HEK293 (cell line): ENCODE results near the gene CTF1.

ENCODE experiments used
- GLIS2 ChIP-seq: fragments of 450-650 bp; formaldehyde crosslinking; IDR thresholded peaks from 2 replicates; pipeline ENCODE4 v1.5.1; 2016; ENCODE audit warnings: missing biosample characterization, missing genetic modification characterization
- KLF10 ChIP-seq: fragments of 450-650 bp; IDR thresholded peaks from 2 replicates; pipeline ENCODE4 v1.5.1; 2018; ENCODE audit warnings: missing biosample characterization, mild to moderate bottlenecking, missing genetic modification characterization
- KLF16 ChIP-seq: fragments of 450-650 bp; formaldehyde crosslinking; IDR thresholded peaks from 2 replicates; pipeline ENCODE4 v1.5.1; 2017; ENCODE audit warnings: missing biosample characterization, missing genetic modification characterization
- SETDB1 ChIP-seq: IDR thresholded peaks from one replicate; pipeline ENCODE4 v1.6.1; 2017; ENCODE audit warnings: mild to moderate bottlenecking, low read length, moderate library complexity, mixed read lengths; ENCODE audit not compliant: insufficient read length
- ZBTB48 ChIP-seq: fragments of 450-650 bp; formaldehyde crosslinking; IDR thresholded peaks from 2 replicates; pipeline ENCODE4 v1.5.1; 2016; ENCODE audit warnings: missing biosample characterization, missing genetic modification characterization
- ZFP37 ChIP-seq: fragments of 450-650 bp; formaldehyde crosslinking; IDR thresholded peaks from 2 replicates; pipeline ENCODE4 v1.5.1; 2016; ENCODE audit warnings: missing biosample characterization, missing genetic modification characterization
- ZNF146 ChIP-seq: fragments of 450-650 bp; formaldehyde crosslinking; IDR thresholded peaks from 2 replicates; pipeline ENCODE4 v1.5.1; 2016; ENCODE audit warnings: missing biosample characterization, missing genetic modification characterization
- ZNF2 ChIP-seq: fragments of 450-650 bp; formaldehyde crosslinking; IDR thresholded peaks from 2 replicates; pipeline ENCODE4 v1.5.1; 2016; ENCODE audit warnings: missing biosample characterization, missing genetic modification characterization
- ZNF416 ChIP-seq: fragments of 450-650 bp; formaldehyde crosslinking; IDR thresholded peaks from 2 replicates; pipeline ENCODE4 v1.5.1; 2016; ENCODE audit warnings: missing biosample characterization, missing genetic modification characterization
- ZNF433 ChIP-seq: fragments of 450-650 bp; formaldehyde crosslinking; IDR thresholded peaks from 2 replicates; pipeline ENCODE4 v1.5.1; 2016; ENCODE audit warnings: missing biosample characterization, missing genetic modification characterization, low read depth
- ZNF514 ChIP-seq: fragments of 450-650 bp; formaldehyde crosslinking; IDR thresholded peaks from 2 replicates; pipeline ENCODE4 v1.5.1; 2016; ENCODE audit warnings: missing biosample characterization, missing genetic modification characterization
- ZNF529 ChIP-seq: fragments of 450-650 bp; formaldehyde crosslinking; IDR thresholded peaks from 2 replicates; pipeline ENCODE4 v1.5.1; 2017; ENCODE audit warnings: missing genetic modification characterization, missing biosample characterization; ENCODE audit not compliant: insufficient replicate concordance
- ZNF530 ChIP-seq: fragments of 450-650 bp; formaldehyde crosslinking; IDR thresholded peaks from 2 replicates; pipeline ENCODE4 v1.5.1; 2016; ENCODE audit warnings: low read depth, missing biosample characterization, missing genetic modification characterization
- ZNF555 ChIP-seq: fragments of 450-650 bp; formaldehyde crosslinking; conservative IDR thresholded peaks from 2 replicates; pipeline ENCODE4 v1.5.1; 2017; ENCODE audit warnings: missing biosample characterization, mild to moderate bottlenecking, missing genetic modification characterization, inconsistent platforms
- ZNF571 ChIP-seq: fragments of 450-650 bp; formaldehyde crosslinking; IDR thresholded peaks from 2 replicates; pipeline ENCODE4 v1.5.0; 2017; ENCODE audit warnings: missing biosample characterization, missing genetic modification characterization
- ZNF610 ChIP-seq: fragments of 450-650 bp; formaldehyde crosslinking; IDR thresholded peaks from 2 replicates; pipeline ENCODE4 v1.5.1; 2016; ENCODE audit warnings: missing biosample characterization, missing genetic modification characterization, borderline replicate concordance
- ZNF621 ChIP-seq: fragments of 450-650 bp; formaldehyde crosslinking; IDR thresholded peaks from 2 replicates; pipeline ENCODE4 v1.5.1; 2017; ENCODE audit warnings: missing biosample characterization, missing genetic modification characterization
- ZNF623 ChIP-seq: fragments of 450-650 bp; formaldehyde crosslinking; IDR thresholded peaks from 2 replicates; pipeline ENCODE4 v1.5.1; 2016; ENCODE audit warnings: missing biosample characterization, missing genetic modification characterization
- TF ChIP-seq, protein P1 (sequence below): fragments of 450-650 bp; formaldehyde crosslinking; IDR thresholded peaks from 2 replicates; pipeline ENCODE4 v1.5.1; 2016; ENCODE audit warnings: missing biosample characterization, missing genetic modification characterization
- TF ChIP-seq, protein P2 (sequence below): fragments of 450-650 bp; formaldehyde crosslinking; optimal IDR thresholded peaks from 2 replicates; pipeline ENCODE3; 2016; ENCODE audit warnings: missing biosample characterization, mild to moderate bottlenecking, missing genetic modification characterization
- TF ChIP-seq, protein P3 (sequence below): fragments of 450-650 bp; formaldehyde crosslinking; IDR thresholded peaks from 2 replicates; pipeline ENCODE4 v1.5.1; 2017; ENCODE audit warnings: missing biosample characterization, mild to moderate bottlenecking, missing genetic modification characterization, moderate library complexity
- TF ChIP-seq, protein P4 (sequence below): fragments of 450-650 bp; formaldehyde crosslinking; conservative IDR thresholded peaks from 2 replicates; pipeline ENCODE4 v1.5.1; 2016; ENCODE audit warnings: low read depth, missing biosample characterization, missing genetic modification characterization
- TF ChIP-seq, protein P5 (sequence below): sonication (generic); formaldehyde crosslinking; IDR thresholded peaks from 2 replicates; pipeline ENCODE4 v1.8.1; 2022; ENCODE audit warnings: mild to moderate bottlenecking, moderate library complexity, missing genetic modification reagents
- TF ChIP-seq, protein P6 (sequence below): fragments of 450-650 bp; formaldehyde crosslinking; IDR thresholded peaks from 2 replicates; pipeline ENCODE4 v1.5.1; 2016; ENCODE audit warnings: missing biosample characterization, missing genetic modification characterization, borderline replicate concordance
- TF ChIP-seq, protein P7 (sequence below): fragments of 450-650 bp; formaldehyde crosslinking; IDR thresholded peaks from 2 replicates; pipeline ENCODE4 v1.5.1; 2016; ENCODE audit warnings: missing biosample characterization, missing genetic modification characterization

CTF1 gene

DNA sequence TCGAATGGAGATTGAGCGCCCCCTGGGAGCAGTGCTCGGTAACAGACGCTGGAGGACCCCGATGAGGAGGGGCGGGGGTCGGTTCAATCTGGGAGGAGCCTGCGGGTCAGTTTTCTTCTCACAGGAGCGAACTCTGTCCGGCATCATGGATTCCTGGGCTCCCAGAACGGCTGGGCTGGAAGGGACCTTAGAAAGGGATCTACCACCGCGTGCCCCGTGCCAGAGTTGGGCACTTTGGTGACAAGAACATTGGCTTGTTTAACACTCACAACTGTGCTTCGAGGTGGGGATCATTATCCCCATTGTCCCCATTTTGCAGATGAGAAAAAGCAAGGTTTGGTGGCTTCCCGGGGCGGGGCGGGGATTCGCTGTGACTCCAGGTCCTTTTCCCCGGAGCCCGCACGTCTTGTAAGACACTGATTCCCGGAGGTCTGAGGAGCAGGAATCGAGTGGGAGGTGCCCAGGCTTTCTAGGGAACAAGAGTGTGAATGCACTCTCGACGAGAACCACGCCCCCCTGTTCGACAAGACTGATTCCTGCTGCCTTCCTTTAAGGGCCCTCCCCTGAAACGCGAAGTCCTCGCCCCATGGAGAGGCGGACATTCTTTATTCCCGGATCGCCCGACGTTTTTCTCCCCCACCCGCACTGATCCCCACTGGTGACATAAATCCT lies 25.5 kb downstream of the CTF1 start (continued):
- TF ChIP-seq ZNF530 (tag by site-specific recombination) (no peak), ZNF610 (tag by site-specific recombination) (peak; percentile 76), ZNF555 (tag by site-specific recombination) (no peak), ZNF571 (tag by site-specific recombination) (no peak), ZNF623 (tag by site-specific recombination) (peak; percentile 34; the same call in 1 of the 2 replicates), ZNF2 (tag by site-specific recombination) (peak; percentile 39; the same call in 1 of the 2 replicates), ZNF514 (tag by site-specific recombination) (no peak; the same call in 1 of the 2 replicates), KLF16 (0 out of 2 replicates have a peak, but pooled peaks have one; percentile 16), ZBTB48 (tag by site-specific recombination) (peak; percentile 81), ZNF529 (no peak), ZNF416 (tag by site-specific recombination) (no peak), KLF10 (tag by site-specific recombination) (no peak; the same call in none of the 2 replicates), ZNF146 (tag by site-specific recombination) (no peak), ZNF433 (tag by site-specific recombination) (no peak), ZNF621 (no peak), SETDB1 (no peak), GLIS2 (tag by site-specific recombination) (no peak), ZFP37 (tag by site-specific recombination) (no peak)
- TF ChIP-seq, protein P1, sequence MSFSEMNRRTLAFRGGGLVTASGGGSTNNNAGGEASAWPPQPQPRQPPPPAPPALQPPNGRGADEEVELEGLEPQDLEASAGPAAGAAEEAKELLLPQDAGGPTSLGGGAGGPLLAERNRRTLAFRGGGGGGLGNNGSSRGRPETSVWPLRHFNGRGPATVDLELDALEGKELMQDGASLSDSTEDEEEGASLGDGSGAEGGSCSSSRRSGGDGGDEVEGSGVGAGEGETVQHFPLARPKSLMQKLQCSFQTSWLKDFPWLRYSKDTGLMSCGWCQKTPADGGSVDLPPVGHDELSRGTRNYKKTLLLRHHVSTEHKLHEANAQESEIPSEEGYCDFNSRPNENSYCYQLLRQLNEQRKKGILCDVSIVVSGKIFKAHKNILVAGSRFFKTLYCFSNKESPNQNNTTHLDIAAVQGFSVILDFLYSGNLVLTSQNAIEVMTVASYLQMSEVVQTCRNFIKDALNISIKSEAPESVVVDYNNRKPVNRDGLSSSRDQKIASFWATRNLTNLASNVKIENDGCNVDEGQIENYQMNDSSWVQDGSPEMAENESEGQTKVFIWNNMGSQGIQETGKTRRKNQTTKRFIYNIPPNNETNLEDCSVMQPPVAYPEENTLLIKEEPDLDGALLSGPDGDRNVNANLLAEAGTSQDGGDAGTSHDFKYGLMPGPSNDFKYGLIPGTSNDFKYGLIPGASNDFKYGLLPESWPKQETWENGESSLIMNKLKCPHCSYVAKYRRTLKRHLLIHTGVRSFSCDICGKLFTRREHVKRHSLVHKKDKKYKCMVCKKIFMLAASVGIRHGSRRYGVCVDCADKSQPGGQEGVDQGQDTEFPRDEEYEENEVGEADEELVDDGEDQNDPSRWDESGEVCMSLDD (tag by site-specific recombination): no peak
- TF ChIP-seq, protein P2, sequence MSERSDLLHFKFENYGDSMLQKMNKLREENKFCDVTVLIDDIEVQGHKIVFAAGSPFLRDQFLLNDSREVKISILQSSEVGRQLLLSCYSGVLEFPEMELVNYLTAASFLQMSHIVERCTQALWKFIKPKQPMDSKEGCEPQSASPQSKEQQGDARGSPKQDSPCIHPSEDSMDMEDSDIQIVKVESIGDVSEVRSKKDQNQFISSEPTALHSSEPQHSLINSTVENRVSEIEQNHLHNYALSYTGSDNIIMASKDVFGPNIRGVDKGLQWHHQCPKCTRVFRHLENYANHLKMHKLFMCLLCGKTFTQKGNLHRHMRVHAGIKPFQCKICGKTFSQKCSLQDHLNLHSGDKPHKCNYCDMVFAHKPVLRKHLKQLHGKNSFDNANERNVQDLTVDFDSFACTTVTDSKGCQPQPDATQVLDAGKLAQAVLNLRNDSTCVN: no peak
- TF ChIP-seq, protein P3, sequence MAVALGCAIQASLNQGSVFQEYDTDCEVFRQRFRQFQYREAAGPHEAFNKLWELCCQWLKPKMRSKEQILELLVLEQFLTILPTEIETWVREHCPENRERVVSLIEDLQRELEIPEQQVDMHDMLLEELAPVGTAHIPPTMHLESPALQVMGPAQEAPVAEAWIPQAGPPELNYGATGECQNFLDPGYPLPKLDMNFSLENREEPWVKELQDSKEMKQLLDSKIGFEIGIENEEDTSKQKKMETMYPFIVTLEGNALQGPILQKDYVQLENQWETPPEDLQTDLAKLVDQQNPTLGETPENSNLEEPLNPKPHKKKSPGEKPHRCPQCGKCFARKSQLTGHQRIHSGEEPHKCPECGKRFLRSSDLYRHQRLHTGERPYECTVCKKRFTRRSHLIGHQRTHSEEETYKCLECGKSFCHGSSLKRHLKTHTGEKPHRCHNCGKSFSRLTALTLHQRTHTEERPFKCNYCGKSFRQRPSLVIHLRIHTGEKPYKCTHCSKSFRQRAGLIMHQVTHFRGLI (tag by site-specific recombination): no peak; the same call in 1 of the 2 replicates
- TF ChIP-seq, protein P4, sequence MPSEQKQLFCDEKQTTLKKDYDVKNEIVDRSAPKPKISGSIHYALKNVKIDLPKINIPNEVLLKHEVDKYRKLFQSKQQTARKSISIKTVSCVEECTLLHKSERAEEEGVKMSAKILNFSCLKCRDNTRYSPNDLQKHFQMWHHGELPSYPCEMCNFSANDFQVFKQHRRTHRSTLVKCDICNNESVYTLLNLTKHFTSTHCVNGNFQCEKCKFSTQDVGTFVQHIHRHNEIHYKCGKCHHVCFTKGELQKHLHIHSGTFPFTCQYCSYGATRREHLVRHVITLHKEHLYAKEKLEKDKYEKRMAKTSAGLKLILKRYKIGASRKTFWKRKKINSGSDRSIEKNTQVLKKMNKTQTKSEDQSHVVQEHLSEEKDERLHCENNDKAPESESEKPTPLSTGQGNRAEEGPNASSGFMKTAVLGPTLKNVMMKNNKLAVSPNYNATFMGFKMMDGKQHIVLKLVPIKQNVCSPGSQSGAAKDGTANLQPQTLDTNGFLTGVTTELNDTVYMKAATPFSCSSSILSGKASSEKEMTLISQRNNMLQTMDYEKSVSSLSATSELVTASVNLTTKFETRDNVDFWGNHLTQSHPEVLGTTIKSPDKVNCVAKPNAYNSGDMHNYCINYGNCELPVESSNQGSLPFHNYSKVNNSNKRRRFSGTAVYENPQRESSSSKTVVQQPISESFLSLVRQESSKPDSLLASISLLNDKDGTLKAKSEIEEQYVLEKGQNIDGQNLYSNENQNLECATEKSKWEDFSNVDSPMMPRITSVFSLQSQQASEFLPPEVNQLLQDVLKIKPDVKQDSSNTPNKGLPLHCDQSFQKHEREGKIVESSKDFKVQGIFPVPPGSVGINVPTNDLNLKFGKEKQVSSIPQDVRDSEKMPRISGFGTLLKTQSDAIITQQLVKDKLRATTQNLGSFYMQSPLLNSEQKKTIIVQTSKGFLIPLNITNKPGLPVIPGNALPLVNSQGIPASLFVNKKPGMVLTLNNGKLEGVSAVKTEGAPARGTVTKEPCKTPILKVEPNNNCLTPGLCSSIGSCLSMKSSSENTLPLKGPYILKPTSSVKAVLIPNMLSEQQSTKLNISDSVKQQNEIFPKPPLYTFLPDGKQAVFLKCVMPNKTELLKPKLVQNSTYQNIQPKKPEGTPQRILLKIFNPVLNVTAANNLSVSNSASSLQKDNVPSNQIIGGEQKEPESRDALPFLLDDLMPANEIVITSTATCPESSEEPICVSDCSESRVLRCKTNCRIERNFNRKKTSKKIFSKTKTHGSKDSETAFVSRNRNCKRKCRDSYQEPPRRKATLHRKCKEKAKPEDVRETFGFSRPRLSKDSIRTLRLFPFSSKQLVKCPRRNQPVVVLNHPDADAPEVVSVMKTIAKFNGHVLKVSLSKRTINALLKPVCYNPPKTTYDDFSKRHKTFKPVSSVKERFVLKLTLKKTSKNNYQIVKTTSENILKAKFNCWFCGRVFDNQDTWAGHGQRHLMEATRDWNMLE (tag by site-specific recombination): no peak
- TF ChIP-seq, protein P5, sequence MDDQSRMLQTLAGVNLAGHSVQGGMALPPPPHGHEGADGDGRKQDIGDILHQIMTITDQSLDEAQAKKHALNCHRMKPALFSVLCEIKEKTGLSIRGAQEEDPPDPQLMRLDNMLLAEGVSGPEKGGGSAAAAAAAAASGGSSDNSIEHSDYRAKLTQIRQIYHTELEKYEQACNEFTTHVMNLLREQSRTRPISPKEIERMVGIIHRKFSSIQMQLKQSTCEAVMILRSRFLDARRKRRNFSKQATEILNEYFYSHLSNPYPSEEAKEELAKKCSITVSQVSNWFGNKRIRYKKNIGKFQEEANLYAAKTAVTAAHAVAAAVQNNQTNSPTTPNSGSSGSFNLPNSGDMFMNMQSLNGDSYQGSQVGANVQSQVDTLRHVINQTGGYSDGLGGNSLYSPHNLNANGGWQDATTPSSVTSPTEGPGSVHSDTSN (CRISPR knock-in tag): no peak
- TF ChIP-seq, protein P6, sequence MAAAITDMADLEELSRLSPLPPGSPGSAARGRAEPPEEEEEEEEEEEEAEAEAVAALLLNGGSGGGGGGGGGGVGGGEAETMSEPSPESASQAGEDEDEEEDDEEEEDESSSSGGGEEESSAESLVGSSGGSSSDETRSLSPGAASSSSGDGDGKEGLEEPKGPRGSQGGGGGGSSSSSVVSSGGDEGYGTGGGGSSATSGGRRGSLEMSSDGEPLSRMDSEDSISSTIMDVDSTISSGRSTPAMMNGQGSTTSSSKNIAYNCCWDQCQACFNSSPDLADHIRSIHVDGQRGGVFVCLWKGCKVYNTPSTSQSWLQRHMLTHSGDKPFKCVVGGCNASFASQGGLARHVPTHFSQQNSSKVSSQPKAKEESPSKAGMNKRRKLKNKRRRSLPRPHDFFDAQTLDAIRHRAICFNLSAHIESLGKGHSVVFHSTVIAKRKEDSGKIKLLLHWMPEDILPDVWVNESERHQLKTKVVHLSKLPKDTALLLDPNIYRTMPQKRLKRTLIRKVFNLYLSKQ (tag by site-specific recombination): no peak
- TF ChIP-seq, protein P7, sequence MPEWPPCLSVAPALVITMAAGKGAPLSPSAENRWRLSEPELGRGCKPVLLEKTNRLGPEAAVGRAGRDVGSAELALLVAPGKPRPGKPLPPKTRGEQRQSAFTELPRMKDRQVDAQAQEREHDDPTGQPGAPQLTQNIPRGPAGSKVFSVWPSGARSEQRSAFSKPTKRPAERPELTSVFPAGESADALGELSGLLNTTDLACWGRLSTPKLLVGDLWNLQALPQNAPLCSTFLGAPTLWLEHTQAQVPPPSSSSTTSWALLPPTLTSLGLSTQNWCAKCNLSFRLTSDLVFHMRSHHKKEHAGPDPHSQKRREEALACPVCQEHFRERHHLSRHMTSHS (tag by site-specific recombination): no peak
